ENCODE results near the gene TKTL1. TPM values are rescaled to one million over a fixed set of nuclear protein-coding genes. Genes with fewer than 3 reads are reported as not detected.

The TKTL1 gene
- total and polyA plus RNA-seq, 2 of the 8 experiments (the other 6 are each of a cell fraction or from before 2014, with no cell fraction given), result 0.05 TPM; not detected in 1

GRCh38 chrX:154355776-154356140 lies 60.2 kb downstream of the TKTL1 start:
- H2BK120ac ChIP-seq (replicated peaks; ENCODE audit: low read depth, low read length), result no peak overlapping the region
- CTCF ChIA-PET (ENCODE audit: partially characterized antibody), result interaction anchor here (0.9 kb wide), 1 partner anchor 17 kb away, joined by 3 read pairs; no protein-coding TSS in a partner anchor
- H4K5ac ChIP-seq (ENCODE audit: insufficient read length, low read depth, low read length), result no peak overlapping the region
- peaks cover 41 to 99% (median 84%) of the 10 kb centered on the region in 4 experiments for H3K36me3 ChIP-seq (ENCODE audit: control insufficient read depth in 2 of 4, insufficient read depth in 4 of 4, low read length in 3 of 4)
- H2BK12ac ChIP-seq (ENCODE audit: low read depth, low read length), result no peak overlapping the region
- H3K56ac ChIP-seq (replicated peaks; ENCODE audit: insufficient read length, low read depth, low read length), result no peak overlapping the region
- H2BK15ac ChIP-seq (ENCODE audit: low read length), result no peak overlapping the region
- H4K20me1 ChIP-seq (replicated peaks in 1 of 2; ENCODE audit: control insufficient read depth in 1 of 2, insufficient read depth in 2 of 2, low read length in 2 of 2), result peaks cover 7 to 44% of the 10 kb centered on the region in 2 experiments
- no peak overlapping the region for H3K27ac ChIP-seq (ENCODE audit: low read depth, low read length)
- no peak overlapping the region for H4K91ac ChIP-seq (replicated peaks; ENCODE audit: insufficient read length, low read length)
- no peaks in the 10 kb centered on the region for H3K4me1 ChIP-seq (replicated peaks in 1 of 4; ENCODE audit: control insufficient read depth in 3 of 4, insufficient read depth in 4 of 4, low read length in 3 of 4)
- no peaks in the 10 kb centered on the region for H3K9me3 ChIP-seq (ENCODE audit: insufficient read depth in 2 of 2, low read depth in 1 of 2, low read length in 1 of 2)
- WGBS, 2 experiments (ENCODE audit: extremely low coverage in 1 of 2, insufficient coverage in 1 of 2, insufficient read length in 1 of 2, insufficient replicate concordance in 2 of 2, low coverage in 1 of 2, low lambda C conversion rate in 2 of 2, missing lambda C conversion rate in 1 of 2), result 100% methylated on average over 5 of the region's 12 CpGs; no CpG with 5 or more reads in 1 of the 2 experiments
- no peak for TF ChIP-seq RBBP5 (IDR thresholded peaks at IDR 0.05; ENCODE audit: borderline replicate concordance, low read depth, low read length)
- peak; percentile 30; the same call in 1 of the 2 replicates for TF ChIP-seq POLR2AphosphoS5 (IDR thresholded peaks at IDR 0.05; ENCODE audit: low read depth, low read length)
- TF ChIP-seq TAF7 (optimal IDR thresholded peaks at IDR 0.05; ENCODE audit: borderline replicate concordance, low read depth, low read length), result no peak
- TF ChIP-seq POLR2A (IDR thresholded peaks at IDR 0.05; ENCODE audit: control extremely low read depth in 1 of 2, low read depth in 2 of 2, low read length in 2 of 2), result peak in 1 of 2 experiments; percentile 51; a peak in 1 of 3 replicates
- TF ChIP-seq, protein P1, sequence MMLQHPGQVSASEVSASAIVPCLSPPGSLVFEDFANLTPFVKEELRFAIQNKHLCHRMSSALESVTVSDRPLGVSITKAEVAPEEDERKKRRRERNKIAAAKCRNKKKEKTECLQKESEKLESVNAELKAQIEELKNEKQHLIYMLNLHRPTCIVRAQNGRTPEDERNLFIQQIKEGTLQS (IDR thresholded peaks at IDR 0.05; ENCODE audit: insufficient read depth, low read depth, low read length), result no peak
- TF ChIP-seq CTBP2 (IDR thresholded peaks at IDR 0.05; ENCODE audit: borderline replicate concordance, insufficient read depth, insufficient read length, low read length), result no peak
- TF ChIP-seq SP4 (IDR thresholded peaks at IDR 0.05; ENCODE audit: low read length), result no peak
- no peak for FAIRE-seq
- H2BK20ac ChIP-seq (ENCODE audit: low read length), result no peak overlapping the region
- H3K14ac ChIP-seq (ENCODE audit: insufficient read length), result no peak overlapping the region
- no peak overlapping the region for H3K4me2 ChIP-seq (ENCODE audit: insufficient read depth in 1 of 2, low read depth in 2 of 2, low read length in 2 of 2)
- H2BK5ac ChIP-seq (ENCODE audit: low read depth, low read length), result no peak overlapping the region
- no peaks in the 10 kb centered on the region; a peak in 1 of 4 replicates for H3K79me2 ChIP-seq (ENCODE audit: control insufficient read depth in 1 of 2, insufficient read depth in 2 of 2, low read length in 2 of 2)
- no peaks in the 10 kb centered on the region for H3K27me3 ChIP-seq (replicated peaks in 1 of 4; ENCODE audit: control insufficient read depth in 3 of 4, extremely low read depth in 1 of 4, insufficient read depth in 3 of 4, low read length in 3 of 4)
- H4K8ac ChIP-seq (ENCODE audit: extremely low read depth, insufficient read depth, low read length), result no peak overlapping the region
- H3K23me2 ChIP-seq (ENCODE audit: low read depth, low read length), result no peaks in the 10 kb centered on the region
- H2AK5ac ChIP-seq (ENCODE audit: low read depth, low read length), result no peak overlapping the region
- no peak overlapping the region for H3K18ac ChIP-seq (ENCODE audit: extremely low read depth, low read length)
- POLR2A ChIA-PET (ENCODE audit: partially characterized antibody), result interaction anchor here (1.0 to 15.6 kb wide), 5 partner anchors 7 to 45 kb away, joined by 3 to 348 read pairs (median 12); partner anchors contain the start of gene RPL10
- H3K23ac ChIP-seq (ENCODE audit: insufficient read length), result no peak overlapping the region
- no peaks in the 10 kb centered on the region; the same call in 1 of the 2 replicates for H3K79me1 ChIP-seq (ENCODE audit: low read depth, low read length)
- no peak overlapping the region for H3K9ac ChIP-seq (replicated peaks in 1 of 4; ENCODE audit: extremely low read depth in 1 of 4, low read depth in 3 of 4, low read length in 3 of 4)
- H2AFZ ChIP-seq (ENCODE audit: low read length), result no peak overlapping the region
- H3K4me3 ChIP-seq (ENCODE audit: extremely low read depth in 1 of 4, insufficient read depth in 2 of 4, low read depth in 3 of 4, low read length in 4 of 4), result no peak overlapping the region
- no peak overlapping the region for H3K4ac ChIP-seq (replicated peaks; ENCODE audit: insufficient read length, low read depth, low read length)
- no peak for DNase-seq (ENCODE audit: low read depth in 1 of 2, low spot score in 2 of 2)
